Tibial nerve (tissue), 4 donors: ENCODE measurements around the gene ASZ1. TPM values are rescaled to one million over a fixed set of nuclear protein-coding genes. Genes with fewer than 3 reads are reported as not detected.

Experiments
- DNase-seq, 2 donors: peaks; one replicate each; pipeline ENCODE4 v3.0.0-alpha.2; 2019; ENCODE audit warnings: low spot score in 2 of 2
- H3K27ac ChIP-seq, 4 donors: fragments of 200-600 bp; sonication (generic) in 3 of 4; one replicate each; pipeline ENCODE4 v1.5.1; 2017 to 2019; ENCODE audit warnings: mild to moderate bottlenecking in 1 of 4
- H3K27me3 ChIP-seq, 2 donors: fragments of 200-600 bp; sonication (generic) in 1 of 2; one replicate each; pipeline versions ENCODE4 v1.5.1 to v1.6.0; 2017 to 2019
- H3K36me3 ChIP-seq, 3 donors: fragments of 200-600 bp; sonication (generic); one replicate each; pipeline ENCODE4 v1.5.1; 2018 to 2019
- H3K4me1 ChIP-seq, 4 donors: fragments of 200-600 bp; sonication (generic) in 3 of 4; one replicate each; pipeline ENCODE4 v1.5.1; 2017 to 2019
- H3K4me3 ChIP-seq, 4 donors: fragments of 200-600 bp; sonication (generic) in 3 of 4; one replicate each; pipeline ENCODE4 v1.5.1; 2017 to 2019; ENCODE audit warnings: mild to moderate bottlenecking in 1 of 4, moderate library complexity in 1 of 4
- H3K9me3 ChIP-seq, 4 donors: fragments of 200-600 bp; sonication (generic) in 3 of 4; one replicate each; pipeline ENCODE4 v1.5.1; 2017 to 2019
- EP300 ChIP-seq, 2 donors: sonication (generic); formaldehyde crosslinking; IDR thresholded peaks; one replicate each; pipeline ENCODE4 v1.6.1; 2017; ENCODE audit warnings: antibody characterized with exemption in 2 of 2, mild to moderate bottlenecking in 1 of 2
- POLR2A ChIP-seq, 2 donors: fragments of 450-650 bp; IDR thresholded peaks; one replicate each; pipeline ENCODE4 v1.6.1; 2017; ENCODE audit warnings: antibody characterized with exemption in 2 of 2, mild to moderate bottlenecking in 2 of 2, moderate library complexity in 2 of 2
- WGBS, 2 donors: methylation state at CpG; one replicate each; pipeline ENCODE4 v1.1.5; 2018; 5-methylcytosine and 5-hydroxymethylcytosine counted together
- total RNA-seq, 4 donors: library from RNA; depleted of rRNA; stranded (reverse); fragments of >200 nt; gene quantifications; one replicate each; pipeline ENCODE4 v1.1.0, GENCODE V29; 2016
- TF ChIP-seq, protein P1 (sequence below), 5 experiments: fragments of 200-600 bp in 3 of 5; fragments of 450-650 bp in 2 of 5; sonication (generic) in 3 of 5; IDR thresholded peaks; one replicate each; pipeline ENCODE4 v1.5.1; 2016 to 2019; ENCODE audit warnings: antibody characterized with exemption in 5 of 5, mild to moderate bottlenecking in 3 of 5, moderate library complexity in 2 of 5

The ASZ1 gene
- total RNA-seq, 4 donors from 2014 or later = not detected

DNA sequence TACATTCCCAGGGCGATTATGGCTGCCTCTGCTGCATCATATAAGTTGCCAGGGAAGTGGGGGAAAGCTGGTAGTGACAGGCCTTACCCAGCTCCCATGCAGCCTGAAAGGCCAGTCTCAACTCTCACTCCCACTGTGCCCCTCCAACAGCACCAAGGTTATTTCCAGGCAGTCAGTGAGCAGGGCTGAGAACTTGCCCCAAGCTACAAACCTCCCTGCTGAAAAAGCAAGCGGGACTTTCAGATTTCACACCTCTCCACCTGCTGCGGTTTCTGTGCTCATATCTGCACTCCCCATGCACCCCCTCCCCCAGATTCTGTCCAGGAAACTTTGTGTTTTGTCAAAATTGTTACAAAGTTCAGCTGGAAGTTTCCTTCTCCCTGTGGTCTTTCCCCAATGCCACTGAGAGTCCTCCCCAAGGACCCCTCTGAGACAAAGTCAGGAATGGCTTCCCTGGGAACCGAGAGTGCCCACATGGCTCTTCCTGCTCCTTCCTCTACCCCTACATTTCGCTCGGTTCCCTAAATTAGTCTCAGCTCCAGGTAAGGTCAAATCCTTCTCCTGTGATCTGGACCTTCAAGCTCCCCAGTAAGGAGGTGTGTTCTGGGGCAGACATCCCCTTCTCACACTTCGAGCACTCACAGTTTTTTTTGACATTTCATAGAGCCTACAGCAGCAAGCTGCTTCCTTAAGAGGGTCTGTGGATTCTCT is 79.2 kb downstream of the ASZ1 start:
- no peak overlapping the region for H3K4me3 ChIP-seq
- H3K27ac ChIP-seq = no peak overlapping the region
- no peaks in the 10 kb centered on the region for H3K36me3 ChIP-seq
- TF ChIP-seq, protein P1, sequence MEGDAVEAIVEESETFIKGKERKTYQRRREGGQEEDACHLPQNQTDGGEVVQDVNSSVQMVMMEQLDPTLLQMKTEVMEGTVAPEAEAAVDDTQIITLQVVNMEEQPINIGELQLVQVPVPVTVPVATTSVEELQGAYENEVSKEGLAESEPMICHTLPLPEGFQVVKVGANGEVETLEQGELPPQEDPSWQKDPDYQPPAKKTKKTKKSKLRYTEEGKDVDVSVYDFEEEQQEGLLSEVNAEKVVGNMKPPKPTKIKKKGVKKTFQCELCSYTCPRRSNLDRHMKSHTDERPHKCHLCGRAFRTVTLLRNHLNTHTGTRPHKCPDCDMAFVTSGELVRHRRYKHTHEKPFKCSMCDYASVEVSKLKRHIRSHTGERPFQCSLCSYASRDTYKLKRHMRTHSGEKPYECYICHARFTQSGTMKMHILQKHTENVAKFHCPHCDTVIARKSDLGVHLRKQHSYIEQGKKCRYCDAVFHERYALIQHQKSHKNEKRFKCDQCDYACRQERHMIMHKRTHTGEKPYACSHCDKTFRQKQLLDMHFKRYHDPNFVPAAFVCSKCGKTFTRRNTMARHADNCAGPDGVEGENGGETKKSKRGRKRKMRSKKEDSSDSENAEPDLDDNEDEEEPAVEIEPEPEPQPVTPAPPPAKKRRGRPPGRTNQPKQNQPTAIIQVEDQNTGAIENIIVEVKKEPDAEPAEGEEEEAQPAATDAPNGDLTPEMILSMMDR (IDR thresholded peaks at IDR 0.05) = no peak
- TF ChIP-seq EP300 (IDR thresholded peaks at IDR 0.05) (no peak), POLR2A (IDR thresholded peaks at IDR 0.05) (no peak)
- H3K4me1 ChIP-seq = no peaks in the 10 kb centered on the region
- WGBS, 2 donors = 85 to 89% methylated on average over 7 of the region's 7 CpGs
- no peak for DNase-seq
- no peaks in the 10 kb centered on the region for H3K27me3 ChIP-seq
- H3K9me3 ChIP-seq = no peaks in the 10 kb centered on the region

DNA sequence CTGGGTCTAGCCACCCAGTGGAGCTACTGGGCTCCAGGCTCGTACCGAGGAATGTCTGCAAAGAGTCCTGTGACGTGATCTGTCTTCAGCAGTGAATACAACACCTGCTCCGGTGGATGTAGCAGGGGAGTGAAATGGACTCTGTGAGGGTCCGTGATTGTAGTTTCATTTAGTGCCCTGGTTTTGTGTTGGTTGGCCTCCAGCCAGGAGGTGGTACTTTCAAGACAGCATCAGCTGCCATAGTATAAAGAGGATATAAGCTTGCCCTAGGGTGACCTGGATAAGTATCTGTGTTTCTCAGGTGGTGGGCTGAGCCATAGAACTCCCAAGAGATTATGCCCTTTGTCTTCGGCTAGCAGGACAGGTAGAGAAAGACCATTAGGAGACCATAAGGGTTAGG is 79.8 kb downstream of the ASZ1 start:
- Histone ChIP-seq H3K4me1 (no peaks in the 10 kb centered on the region), H3K27ac (no peak overlapping the region), H3K4me3 (no peak overlapping the region), H3K27me3 (no peaks in the 10 kb centered on the region), H3K36me3 (no peaks in the 10 kb centered on the region), H3K9me3 (no peaks in the 10 kb centered on the region)
- TF ChIP-seq EP300 (IDR thresholded peaks at IDR 0.05) (no peak), POLR2A (IDR thresholded peaks at IDR 0.05) (no peak)
- TF ChIP-seq, protein P1 (IDR thresholded peaks at IDR 0.05) = no peak
- no peak for DNase-seq
- 77 to 88% methylated on average over 6 of the region's 6 CpGs for WGBS, 2 donors

DNA sequence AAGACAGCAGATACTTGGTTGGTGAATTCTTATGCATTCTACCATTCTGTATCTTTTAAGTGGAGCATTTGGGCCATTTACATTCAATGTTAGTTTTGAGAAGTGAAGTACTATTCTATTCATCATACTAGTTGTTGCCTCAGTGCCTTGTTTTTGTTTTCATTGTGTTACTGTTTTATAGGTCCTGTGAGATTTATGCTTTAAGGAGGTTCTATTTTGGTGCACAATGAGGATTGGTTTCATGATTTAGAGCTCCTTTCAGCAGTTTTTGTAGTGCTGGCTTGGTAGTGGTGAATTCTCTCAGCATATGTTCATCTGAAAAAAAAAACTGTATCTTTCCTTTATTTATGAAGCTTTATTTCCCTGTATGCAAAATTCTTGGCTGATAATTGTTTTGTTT is 81.1 kb downstream of the ASZ1 start:
- Histone ChIP-seq H3K27me3 (no peaks in the 10 kb centered on the region), H3K4me3 (no peak overlapping the region), H3K27ac (no peak overlapping the region), H3K36me3 (no peaks in the 10 kb centered on the region), H3K4me1 (no peaks in the 10 kb centered on the region), H3K9me3 (no peaks in the 10 kb centered on the region)
- no peak for DNase-seq
- TF ChIP-seq EP300 (IDR thresholded peaks at IDR 0.05) (no peak), POLR2A (IDR thresholded peaks at IDR 0.05) (no peak)
- TF ChIP-seq, protein P1 (IDR thresholded peaks at IDR 0.05) = no peak

DNA sequence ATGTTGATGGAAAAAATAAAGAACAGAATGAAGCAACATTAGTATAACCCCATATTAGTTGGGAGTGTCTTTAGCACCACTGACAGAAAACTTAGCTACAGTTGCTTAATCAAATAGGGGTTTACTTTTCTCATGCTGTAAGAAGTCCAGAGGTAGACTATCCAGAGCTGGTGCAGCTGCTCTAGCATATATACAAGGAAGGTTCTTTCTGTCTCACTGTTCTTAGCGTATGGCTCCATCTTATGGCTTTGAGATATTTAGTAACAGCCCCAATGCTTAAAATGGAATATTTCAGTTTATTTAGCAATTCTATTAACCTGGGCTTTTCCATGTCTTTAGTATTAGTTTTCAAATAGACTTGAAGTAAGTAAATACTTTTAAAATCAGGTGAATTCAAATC is 89.3 kb downstream of the ASZ1 start:
- no peaks in the 10 kb centered on the region for H3K27me3 ChIP-seq
- DNase-seq = no peak
- H3K4me1 ChIP-seq = no peaks in the 10 kb centered on the region
- H3K36me3 ChIP-seq = no peaks in the 10 kb centered on the region
- no peak for TF ChIP-seq POLR2A (IDR thresholded peaks at IDR 0.05)
- TF ChIP-seq, protein P1 (IDR thresholded peaks at IDR 0.05) = no peak
- no peak for TF ChIP-seq EP300 (IDR thresholded peaks at IDR 0.05)
- H3K9me3 ChIP-seq = no peaks in the 10 kb centered on the region
- no peak overlapping the region for H3K27ac ChIP-seq
- WGBS, 2 donors = 81 to 83% methylated on average over 1 of the region's 1 CpG
- H3K4me3 ChIP-seq = no peak overlapping the region

DNA sequence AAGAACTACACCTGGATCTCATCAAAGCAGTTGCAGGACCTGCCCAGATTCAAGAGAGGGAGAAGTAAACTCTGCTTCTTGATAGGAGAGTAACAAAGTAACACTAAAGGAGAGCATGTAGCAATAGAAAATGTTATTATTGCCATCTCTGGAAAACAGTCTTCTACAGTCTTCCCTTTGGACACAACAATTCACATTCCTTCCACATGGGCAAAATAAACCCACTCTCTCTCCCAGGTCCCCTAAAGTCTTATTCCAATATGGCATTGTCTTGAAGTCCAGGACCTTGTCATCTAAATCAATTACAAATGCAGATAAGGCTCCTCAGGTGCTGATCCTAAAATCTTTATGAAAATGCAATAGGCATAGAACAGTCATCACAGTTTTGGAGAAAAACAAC is 94.1 kb downstream of the ASZ1 start:
- no peaks in the 10 kb centered on the region for H3K27me3 ChIP-seq
- H3K4me3 ChIP-seq = no peak overlapping the region
- TF ChIP-seq, protein P1 (IDR thresholded peaks at IDR 0.05) = no peak
- TF ChIP-seq POLR2A (IDR thresholded peaks at IDR 0.05) (no peak), EP300 (IDR thresholded peaks at IDR 0.05) (no peak)
- no peaks in the 10 kb centered on the region for H3K36me3 ChIP-seq
- DNase-seq = no peak
- H3K27ac ChIP-seq = no peak overlapping the region
- peaks cover 0 to 4% (median 0%) of the 10 kb centered on the region in 4 donors for H3K9me3 ChIP-seq
- H3K4me1 ChIP-seq = no peaks in the 10 kb centered on the region
